ENCODE results near the gene RAB40B. TPM values are rescaled to one million over a fixed set of nuclear protein-coding genes. Genes with fewer than 3 reads are reported as not detected.

The RAB40B gene
- total RNA-seq, 4 donors from 2014 or later = 4.1 to 18.5 (median 11.3) TPM

GRCh38 chr17:82690786-82691489, 7.6 kb downstream of the RAB40B start:
- intact Hi-C loops (cut with DNase I; ENCODE audit: low total_unique reads) = no loop called here
- H3K27ac ChIP-seq = no peak overlapping the region
- TF ChIP-seq CTCF (IDR thresholded peaks at IDR 0.05) = no peak
- no peaks in the 10 kb centered on the region for H3K9me3 ChIP-seq
- H3K36me3 ChIP-seq = no peaks in the 10 kb centered on the region
- no peaks in the 10 kb centered on the region for H3K27me3 ChIP-seq
- DNase-seq = no peak
- H3K4me1 ChIP-seq = no peaks in the 10 kb centered on the region
- no peak overlapping the region for H3K4me3 ChIP-seq

GRCh38 chr17:82689077-82689476, 9.4 kb downstream of the RAB40B start:
- intact Hi-C loops (cut with DNase I; ENCODE audit: low total_unique reads) = no loop called here
- no peaks in the 10 kb centered on the region for H3K9me3 ChIP-seq
- DNase-seq = no peak
- H3K4me1 ChIP-seq = no peaks in the 10 kb centered on the region
- H3K36me3 ChIP-seq = no peaks in the 10 kb centered on the region
- no peaks in the 10 kb centered on the region for H3K27me3 ChIP-seq
- TF ChIP-seq POLR2A (IDR thresholded peaks at IDR 0.05) = no peak
- H3K4me3 ChIP-seq = no peak overlapping the region
- no peak overlapping the region for H3K27ac ChIP-seq

- TF ChIP-seq POLR2A (IDR thresholded peaks at IDR 0.05) (no peak), CTCF (IDR thresholded peaks at IDR 0.05) (no peak)
- no peaks in the 10 kb centered on the region for H3K27me3 ChIP-seq
- no peak for DNase-seq
- H3K27ac ChIP-seq = no peak overlapping the region
- H3K36me3 ChIP-seq = no peaks in the 10 kb centered on the region
- H3K4me1 ChIP-seq = no peaks in the 10 kb centered on the region
- no peaks in the 10 kb centered on the region for H3K9me3 ChIP-seq
- H3K4me3 ChIP-seq = no peak overlapping the region
- intact Hi-C loops (cut with DNase I; ENCODE audit: low total_unique reads) = no loop called here
Measured at GRCh38 chr17:82687871-82688270, 10.6 kb downstream of the RAB40B start.

GRCh38 chr17:82687375-82687861, 11.1 kb downstream of the RAB40B start:
- Histone ChIP-seq H3K27ac (no peak overlapping the region), H3K4me1 (no peaks in the 10 kb centered on the region), H3K9me3 (no peaks in the 10 kb centered on the region), H3K27me3 (no peaks in the 10 kb centered on the region), H3K36me3 (no peaks in the 10 kb centered on the region), H3K4me3 (no peak overlapping the region)
- no peak for DNase-seq
- intact Hi-C loops (cut with DNase I; ENCODE audit: low total_unique reads) = no loop called here
- TF ChIP-seq POLR2A (IDR thresholded peaks at IDR 0.05) = no peak
- TF ChIP-seq CTCF (IDR thresholded peaks at IDR 0.05) = no peak

- no peak for TF ChIP-seq CTCF (IDR thresholded peaks at IDR 0.05)
- no peak for TF ChIP-seq POLR2A (IDR thresholded peaks at IDR 0.05)
- Histone ChIP-seq H3K4me1 (no peaks in the 10 kb centered on the region), H3K4me3 (no peak overlapping the region), H3K36me3 (no peaks in the 10 kb centered on the region), H3K27ac (no peak overlapping the region), H3K9me3 (no peaks in the 10 kb centered on the region), H3K27me3 (no peaks in the 10 kb centered on the region)
- DNase-seq = no peak
- intact Hi-C loops (cut with DNase I; ENCODE audit: low total_unique reads) = no loop called here
Measured at GRCh38 chr17:82686366-82687324, 11.9 kb downstream of the RAB40B start.

Measured in uterus (tissue), 4 donors.